Daoy (cell line): ENCODE results near the gene ZNF483. TPM values are rescaled to one million over a fixed set of nuclear protein-coding genes. Genes with fewer than 3 reads are reported as not detected.
"Not testable (repeated sequence)": the region's sequence is repeated elsewhere in the genome, so short reads cannot be mapped to it uniquely, and the experiment has no call there.

Experiments
- DNase-seq: peaks from one replicate; pipeline ENCODE4 v3.0.0-alpha.2; 2015; ENCODE audit warnings: low read depth
- total RNA-seq: library from RNA; depleted of rRNA; stranded (reverse); fragments of >200 nt; shearing (Covaris generic); gene quantifications from 2 replicates; pipeline ENCODE4 v1.2.3, GENCODE V29; 2014; rRNA removed

Gene ZNF483
- total RNA-seq, result 3.1 and 7.6 TPM in 2 replicates

DNA sequence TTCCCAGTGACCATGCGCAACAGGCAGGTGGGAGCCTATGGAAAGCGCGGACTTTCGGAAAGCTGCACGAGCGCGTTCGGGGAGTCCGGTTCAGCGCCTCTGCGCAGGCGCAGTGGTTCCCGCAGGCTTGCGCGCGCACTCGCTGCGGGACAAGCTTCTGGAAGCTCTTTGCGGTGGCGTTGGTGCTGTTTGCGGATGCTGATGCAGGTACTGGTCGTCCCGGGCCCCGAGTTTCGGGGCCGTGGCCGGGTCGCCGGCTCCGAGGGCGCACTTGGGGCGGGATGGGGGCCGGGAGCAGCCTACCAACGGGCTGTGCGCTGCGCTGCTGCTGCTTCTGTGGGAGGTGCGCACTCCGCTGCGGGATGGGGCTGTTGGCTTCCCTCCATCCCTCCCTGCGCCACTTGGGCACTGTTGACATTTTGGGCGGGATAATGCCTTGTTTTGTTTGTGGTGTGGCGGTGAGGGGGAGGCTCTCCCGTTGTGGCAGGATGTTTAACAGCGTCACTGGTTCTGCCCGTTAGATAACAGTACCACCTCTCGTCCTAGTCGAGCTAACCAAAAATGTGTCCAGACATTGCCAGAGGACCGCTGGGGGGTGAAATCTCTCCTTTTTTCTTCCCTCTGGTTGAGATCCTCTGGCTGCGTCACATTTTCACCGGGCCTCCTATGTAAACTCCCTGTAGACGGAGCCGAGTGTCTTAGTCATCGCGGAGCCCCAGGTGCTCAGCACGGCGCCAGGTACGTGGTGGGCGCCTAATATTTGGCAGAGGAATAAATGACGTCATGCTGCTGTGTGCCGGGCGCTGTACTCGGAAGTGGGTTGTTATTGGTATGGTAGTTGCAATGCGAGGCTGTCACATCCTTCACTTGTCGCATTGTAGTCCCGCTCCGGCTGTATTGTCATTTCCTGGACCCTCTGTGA lies at the start of gene ZNF483:
ZNF483 (plus strand) TSS at position 124 of the 922 bp plus-strand sequence. CDS start 2,217 bp downstream, outside the sequence.
- DNase-seq, result peak; percentile 94

DNA sequence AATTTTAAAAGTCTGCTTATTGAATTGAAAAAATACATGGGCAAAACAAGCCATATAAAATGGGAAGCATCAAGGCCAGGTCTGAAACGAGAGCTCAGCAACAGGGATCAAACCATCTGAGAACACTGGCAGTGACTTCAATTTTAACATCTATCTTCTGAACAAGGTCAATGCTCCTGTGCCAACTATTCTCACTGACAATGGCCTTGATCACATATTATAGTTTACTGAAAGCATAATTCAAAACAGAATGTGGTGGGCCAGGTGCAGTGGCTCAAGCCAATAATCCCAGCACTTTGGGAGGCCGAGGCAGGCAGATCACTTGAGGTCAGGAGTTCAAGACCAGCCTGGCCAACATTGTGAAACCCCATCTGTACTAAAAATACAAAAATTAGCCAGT lies 49.8 kb upstream of the ZNF483 start:
- DNase-seq, result no peak

DNA sequence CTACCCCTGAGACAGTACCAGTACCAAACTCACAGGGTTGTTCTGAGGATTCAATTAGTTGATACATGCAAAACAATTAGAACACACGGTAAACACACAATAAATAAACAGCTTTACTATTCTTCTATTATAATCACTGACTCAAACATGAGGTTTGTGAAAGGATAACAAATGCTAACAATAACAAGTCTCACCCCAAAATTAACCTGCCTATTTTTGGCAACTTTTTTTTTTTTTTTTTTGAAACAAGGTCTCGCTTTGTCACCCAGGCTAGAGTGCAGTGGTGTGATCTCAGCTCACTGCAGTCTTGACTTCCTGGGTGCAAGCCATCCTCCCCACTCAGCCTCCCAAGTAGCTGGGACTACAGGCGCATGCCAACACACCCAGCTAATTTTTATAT lies 47.3 kb upstream of the ZNF483 start:
- DNase-seq, result no peak

DNA sequence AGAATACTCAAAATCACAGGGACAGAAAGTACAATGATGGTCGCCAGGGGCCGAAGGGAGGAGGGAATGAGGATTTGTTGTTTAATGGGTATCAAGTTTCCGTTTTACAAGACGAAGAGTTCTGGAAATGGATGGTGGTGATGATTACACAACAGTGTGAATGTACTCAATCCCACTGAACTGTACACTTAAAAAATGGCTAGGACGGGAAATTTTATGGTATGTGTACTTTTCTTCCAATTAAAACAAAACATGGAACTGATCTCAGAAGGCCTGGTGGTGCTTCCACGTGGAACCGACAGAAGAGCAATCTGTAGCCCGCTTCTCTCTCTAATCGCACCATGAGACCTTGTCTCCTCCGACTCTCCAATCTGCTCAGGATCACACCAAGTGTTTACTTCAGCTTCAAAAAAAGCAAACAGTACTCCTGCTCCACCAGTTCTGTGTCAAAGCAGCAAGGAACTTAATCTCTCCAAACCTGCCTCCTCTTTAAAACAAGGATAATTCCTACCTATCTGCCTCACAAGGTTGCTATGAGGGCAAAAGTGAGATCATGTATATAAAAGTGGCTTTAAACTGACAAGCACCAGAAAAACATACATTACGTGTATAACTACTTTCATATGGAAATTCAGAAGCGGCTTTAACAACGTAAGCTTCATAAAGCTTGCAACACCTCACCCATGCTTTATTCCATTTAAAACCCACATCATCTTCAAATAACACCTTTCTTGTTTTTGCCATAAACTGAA lies 42.9 kb upstream of the ZNF483 start:
- DNase-seq, result peak; percentile 56

DNA sequence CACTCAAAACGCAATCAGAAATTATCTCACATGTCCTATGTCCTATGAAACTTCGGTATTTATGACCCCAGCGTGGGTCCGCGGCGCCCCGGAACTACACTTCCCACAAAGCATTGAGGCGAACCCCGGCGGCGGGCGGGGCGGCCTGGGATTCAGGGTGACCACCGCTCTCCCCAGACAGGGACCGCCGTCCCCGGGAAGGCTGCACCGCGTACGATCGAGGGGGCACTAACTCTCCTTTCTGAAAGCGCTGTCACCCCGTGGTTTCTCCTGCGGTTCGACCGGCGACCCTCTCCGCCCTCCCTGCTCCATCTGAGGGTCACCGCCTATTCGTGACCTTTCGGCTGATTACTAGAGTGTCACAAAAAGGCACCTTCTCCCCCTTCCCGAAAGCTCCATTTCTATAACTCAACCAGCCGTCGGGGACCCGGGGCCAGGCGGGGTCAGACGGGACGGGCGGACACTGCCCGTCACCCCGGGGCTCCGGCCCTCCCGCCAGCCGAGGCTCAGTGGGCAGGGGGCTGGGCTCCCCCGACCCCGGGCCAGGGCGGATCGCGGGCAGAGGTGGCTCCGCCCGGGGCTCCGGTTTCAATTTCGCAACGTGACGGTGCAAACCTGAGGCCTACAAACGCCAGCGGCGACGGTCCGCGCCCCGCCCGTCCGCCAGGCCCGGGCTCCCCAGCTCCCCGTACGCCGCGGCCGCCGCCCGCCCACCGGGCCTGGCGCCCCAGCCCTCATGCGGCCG lies 42.1 kb upstream of the ZNF483 start:
- peak; percentile 85 for DNase-seq

DNA sequence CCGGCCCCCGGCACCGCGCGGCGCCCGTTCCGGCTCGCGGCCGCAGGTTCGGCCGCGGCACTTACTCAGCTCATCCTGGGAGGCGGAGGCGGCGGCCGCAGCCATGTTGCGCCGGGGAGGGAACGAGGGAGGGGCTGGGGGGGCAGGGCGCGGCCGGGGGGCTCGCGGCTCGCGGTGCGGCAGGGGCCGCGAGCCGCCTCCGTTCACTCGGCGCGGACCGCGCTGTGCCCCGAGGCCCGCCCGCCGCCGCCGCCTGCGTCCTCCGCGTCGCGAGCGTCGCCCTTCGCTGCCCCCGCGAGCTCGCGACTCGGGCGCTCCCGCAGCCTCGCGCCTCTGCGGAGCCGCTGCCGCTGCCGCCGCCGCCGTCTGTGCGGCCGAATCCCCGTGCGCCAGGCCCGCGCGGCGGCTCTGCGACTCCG lies 41.5 kb upstream of the ZNF483 start:
- DNase-seq, result peak; percentile 80

GRCh38 chr9:111483858-111484571 lies 41.0 kb upstream of the ZNF483 start, which contains the start of gene ECPAS:
TSS of gene ECPAS (minus strand) at chr9:111484383. CDS start at chr9:111472918, 11,465 bp downstream.
- DNase-seq, result peak; percentile 93

GRCh38 chr9:111484572-111484894 lies 40.4 kb upstream of the ZNF483 start:
- DNase-seq, result no peak

- not testable (repeated sequence) for DNase-seq
Measured at GRCh38 chr9:111497196-111497595, 27.8 kb upstream of the ZNF483 start.

- no peak for DNase-seq
Measured at GRCh38 chr9:111501005-111501562, 23.9 kb upstream of the ZNF483 start.

DNA sequence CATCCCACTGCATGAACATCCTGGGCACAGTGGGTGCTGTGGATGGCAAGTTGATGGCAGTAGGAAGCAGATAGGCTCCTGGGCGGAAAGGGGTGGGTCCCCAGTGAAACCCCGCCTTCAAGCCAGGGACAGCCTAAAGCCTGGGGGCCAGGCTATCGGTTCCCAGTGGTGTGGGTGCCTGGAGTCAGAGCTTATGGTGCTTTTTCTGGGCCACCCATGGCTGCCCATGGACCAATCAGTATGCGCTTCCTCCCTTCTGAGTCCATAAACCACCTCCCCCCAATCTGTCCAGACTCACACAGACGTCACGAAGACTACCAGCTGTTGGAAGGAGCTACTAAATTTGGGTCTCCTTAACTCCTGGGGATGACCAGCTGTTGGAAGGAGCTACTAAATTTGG lies 23.3 kb upstream of the ZNF483 start:
- DNase-seq, result no peak

DNA sequence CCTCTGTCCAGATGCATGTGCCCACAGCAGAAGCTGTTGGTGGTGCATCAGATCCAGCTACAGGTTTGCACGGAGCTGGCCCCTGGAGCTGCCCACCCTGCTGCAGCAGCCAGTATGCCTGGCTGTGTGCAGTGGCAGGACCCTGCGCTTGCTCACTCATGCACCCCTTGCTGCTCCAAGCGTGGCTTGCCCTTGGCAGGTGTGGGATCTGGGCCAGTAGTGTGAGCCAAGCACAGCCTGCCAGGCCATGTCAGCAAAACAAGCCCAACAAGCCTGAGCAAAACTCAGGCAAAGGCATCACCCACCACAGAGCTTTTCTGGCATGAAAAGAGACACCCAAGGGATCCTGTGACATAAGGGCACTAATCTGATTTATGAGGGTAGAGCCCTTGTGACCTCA lies 22.5 kb upstream of the ZNF483 start:
- DNase-seq, result no peak

DNA sequence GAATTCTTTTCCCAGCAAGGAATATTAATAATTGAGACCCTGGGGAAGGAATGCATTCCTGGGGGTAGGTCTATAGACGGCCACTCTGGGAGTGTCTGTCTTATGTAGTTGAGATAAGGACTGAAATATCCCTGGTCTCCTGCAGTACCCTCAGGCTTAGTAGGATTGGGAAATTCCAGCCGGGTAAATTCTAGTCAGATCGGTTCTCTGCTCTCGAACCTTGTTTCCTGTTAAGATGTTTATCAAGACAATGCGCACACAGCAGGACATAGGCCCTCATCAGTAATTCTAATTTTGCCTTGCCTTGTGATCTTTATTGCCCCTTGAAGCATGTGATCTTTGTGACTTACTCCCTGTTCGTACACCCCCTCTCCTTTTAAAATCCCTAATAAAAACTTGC lies 13.4 kb upstream of the ZNF483 start:
- not testable (repeated sequence) for DNase-seq

DNA sequence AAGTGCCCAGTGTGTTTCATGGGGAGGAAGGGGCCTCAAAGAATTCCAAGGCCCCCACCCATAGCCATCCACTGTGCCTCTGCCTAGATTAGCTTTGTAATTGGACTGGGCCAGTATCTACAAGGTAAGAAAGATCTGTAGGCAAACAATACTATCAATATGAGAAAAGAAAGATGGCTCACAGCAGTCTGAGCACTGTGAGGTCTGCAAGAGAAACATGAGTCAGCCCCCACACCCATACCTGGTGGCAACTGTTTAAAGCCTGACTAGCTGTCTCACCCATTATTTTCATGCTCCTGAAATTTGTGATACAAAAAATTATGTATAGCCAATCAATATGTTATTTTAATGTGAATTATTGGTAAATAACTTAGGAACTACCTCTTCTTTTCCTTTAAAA lies 10.0 kb upstream of the ZNF483 start:
- DNase-seq, result no peak

DNA sequence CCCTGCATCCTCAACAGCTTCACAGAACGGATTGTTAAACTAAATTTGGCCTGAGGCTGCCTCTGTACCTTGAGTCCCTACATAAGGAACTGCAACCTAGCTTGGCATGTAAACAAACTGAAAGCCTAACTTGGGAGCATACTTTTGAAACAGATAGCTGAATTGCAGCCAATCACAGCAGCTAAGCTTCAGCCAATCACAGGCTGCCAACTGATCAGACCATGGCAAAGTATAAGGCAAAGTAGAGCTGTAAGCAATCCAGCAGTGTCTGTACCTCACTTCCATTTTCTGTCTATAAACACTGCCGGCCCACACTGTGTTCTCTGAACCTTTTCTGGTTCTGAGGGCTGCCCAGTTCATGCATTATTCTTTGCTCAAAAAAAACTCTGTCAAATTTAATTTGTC lies 8.9 kb upstream of the ZNF483 start:
- peak; percentile 28 for DNase-seq

DNA sequence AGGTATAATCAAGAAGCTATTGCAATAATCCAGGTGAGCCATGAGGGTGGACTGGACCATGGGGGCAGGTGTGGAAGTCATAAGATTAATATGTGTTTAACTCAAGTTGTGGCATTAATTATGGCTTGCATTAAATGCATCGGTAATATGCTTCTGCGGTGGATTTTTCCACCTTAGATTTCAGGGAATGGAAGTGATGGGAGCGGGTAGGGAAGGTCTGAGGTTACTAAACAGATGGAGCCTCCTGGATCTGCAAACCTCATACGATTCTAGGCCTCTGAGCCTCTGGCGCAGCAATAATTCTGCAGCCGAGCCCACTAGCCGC lies 286 bp upstream of the ZNF483 start:
- DNase-seq, result no peak

- no peak for DNase-seq
Measured at GRCh38 chr9:111527347-111527746, 2.4 kb downstream of the ZNF483 start.

- DNase-seq, result no peak
Measured at GRCh38 chr9:111529787-111530186, 4.8 kb downstream of the ZNF483 start.

- no peak for DNase-seq
Measured at GRCh38 chr9:111531716-111532115, 6.7 kb downstream of the ZNF483 start.

DNA sequence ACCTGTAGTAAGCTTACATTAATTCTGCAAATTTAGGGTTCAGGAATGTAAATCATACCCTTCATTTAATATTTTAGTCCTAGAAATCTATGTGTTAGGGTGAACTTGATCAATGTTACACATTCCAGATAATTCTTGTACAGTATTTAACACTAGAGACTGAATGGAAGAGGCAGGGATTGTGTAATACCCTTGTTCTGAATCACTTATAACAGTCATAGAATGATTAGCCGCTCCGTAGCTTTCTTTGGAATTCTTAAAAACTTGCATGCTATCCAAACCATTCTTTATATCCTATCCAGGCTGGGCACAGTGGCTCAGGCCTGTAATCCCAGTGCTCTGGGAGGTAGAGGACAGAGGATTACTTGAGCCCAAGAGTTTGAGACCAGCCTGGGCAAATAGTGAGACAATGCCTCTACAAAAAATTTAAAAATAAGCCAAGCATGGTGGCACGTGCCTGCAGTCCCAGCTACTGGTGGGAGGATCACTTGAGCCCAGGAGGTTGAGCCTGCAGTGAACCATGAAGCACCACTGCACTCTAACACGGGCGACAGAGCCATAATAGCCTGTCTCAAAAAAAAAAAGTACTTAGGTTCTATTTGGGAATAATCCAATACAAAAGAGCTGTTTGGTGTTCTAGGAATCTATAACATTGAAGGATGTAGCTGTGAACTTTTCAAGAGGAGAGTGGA lies 8.3 kb downstream of the ZNF483 start:
- DNase-seq, result no peak
